Keratinocyte (primary cell): ENCODE data around the gene BTNL3.

Experiments used
- EZH2 ChIP-seq: IDR thresholded peaks from one replicate; pipeline ENCODE4 v1.6.1; 2012; ENCODE audit warnings: inconsistent platforms, mild to moderate bottlenecking, low read length, moderate library complexity
- TF ChIP-seq, protein P1 (sequence below), 3 experiments: IDR thresholded peaks in 1 of 3; conservative IDR thresholded peaks in 1 of 3; optimal IDR thresholded peaks in 1 of 3; 2 replicates in 2 of 3; 3 replicates in 1 of 3; pipeline versions ENCODE3 to v1.5.1; 2011; ENCODE audit warnings: low read length in 3 of 3, mild to moderate bottlenecking in 3 of 3, moderate library complexity in 2 of 3, control low read depth in 1 of 3, inconsistent platforms in 1 of 3; ENCODE audit not compliant: insufficient read depth in 2 of 3; ENCODE audit errors: extremely low read depth in 1 of 3

DNA sequence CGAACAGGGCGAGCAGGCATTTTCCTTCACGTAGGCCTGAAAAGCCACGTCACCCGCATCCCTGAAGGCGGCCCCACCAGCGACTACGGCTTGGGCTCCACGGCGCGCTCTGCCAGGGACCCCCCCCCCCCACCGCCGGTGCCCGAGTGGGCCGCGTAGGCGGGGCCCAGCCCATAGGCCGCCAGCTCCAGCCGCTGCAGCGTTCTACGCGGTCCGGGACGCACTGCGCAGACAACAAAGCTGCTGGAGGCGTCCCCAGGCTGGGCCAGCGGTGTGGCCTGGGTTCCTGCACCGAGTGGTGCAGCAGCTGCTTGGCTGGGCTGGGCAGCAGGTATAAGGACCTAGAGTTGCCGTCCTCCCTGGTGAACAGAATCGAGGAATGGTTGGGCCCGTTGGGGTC lies 18.3 kb upstream of the BTNL3 start:
- TF ChIP-seq, protein P1, sequence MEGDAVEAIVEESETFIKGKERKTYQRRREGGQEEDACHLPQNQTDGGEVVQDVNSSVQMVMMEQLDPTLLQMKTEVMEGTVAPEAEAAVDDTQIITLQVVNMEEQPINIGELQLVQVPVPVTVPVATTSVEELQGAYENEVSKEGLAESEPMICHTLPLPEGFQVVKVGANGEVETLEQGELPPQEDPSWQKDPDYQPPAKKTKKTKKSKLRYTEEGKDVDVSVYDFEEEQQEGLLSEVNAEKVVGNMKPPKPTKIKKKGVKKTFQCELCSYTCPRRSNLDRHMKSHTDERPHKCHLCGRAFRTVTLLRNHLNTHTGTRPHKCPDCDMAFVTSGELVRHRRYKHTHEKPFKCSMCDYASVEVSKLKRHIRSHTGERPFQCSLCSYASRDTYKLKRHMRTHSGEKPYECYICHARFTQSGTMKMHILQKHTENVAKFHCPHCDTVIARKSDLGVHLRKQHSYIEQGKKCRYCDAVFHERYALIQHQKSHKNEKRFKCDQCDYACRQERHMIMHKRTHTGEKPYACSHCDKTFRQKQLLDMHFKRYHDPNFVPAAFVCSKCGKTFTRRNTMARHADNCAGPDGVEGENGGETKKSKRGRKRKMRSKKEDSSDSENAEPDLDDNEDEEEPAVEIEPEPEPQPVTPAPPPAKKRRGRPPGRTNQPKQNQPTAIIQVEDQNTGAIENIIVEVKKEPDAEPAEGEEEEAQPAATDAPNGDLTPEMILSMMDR (optimal IDR thresholded peaks at IDR 0.05 in 1 of 3, IDR thresholded peaks at IDR 0.05 in 1 of 3, conservative IDR thresholded peaks at IDR 0.05 in 1 of 3; ENCODE audit: extremely low read depth in 1 of 3, insufficient read depth in 2 of 3, low read length in 3 of 3): no peak
- TF ChIP-seq EZH2: no peak
